ENCODE data around the gene PARD3B. TPM values are rescaled to one million over a fixed set of nuclear protein-coding genes. Genes with fewer than 3 reads are reported as not detected.

PARD3B gene
- total and polyA plus RNA-seq, 2 of the 4 experiments (the other 2 are of a cell fraction): 3.3 to 15.6 TPM

GRCh38 chr2:204655101-204655500, 109.8 kb downstream of the PARD3B start:
- DNase-seq: peak; percentile 77
- in situ Hi-C loops (cut with MboI; ENCODE audit: low sequenced_read_pairs): no loop called here

More at GRCh38 chr2:204655101-204655500, 109.8 kb downstream of the PARD3B start:
- Histone ChIP-seq H2BK5ac (ENCODE audit: low read depth, low read length, poor library complexity, severe bottlenecking) (peak overlapping the region; percentile 83), H2AK9ac (replicated peaks; ENCODE audit: low read depth, low read length, poor library complexity) (no peak overlapping the region), H3K4me3 (ENCODE audit: insufficient read depth, low read depth, low read length) (no peak overlapping the region; the same call in 1 of the 2 replicates), H4K20me1 (ENCODE audit: insufficient read depth, low read length) (no peaks in the 10 kb centered on the region), H3K23ac (ENCODE audit: low read depth, low read length) (peak overlapping the region; percentile 74), H2AK5ac (ENCODE audit: low read depth, low read length) (no peak overlapping the region; the same call in 1 of the 2 replicates), H3K9me1 (ENCODE audit: insufficient read depth, low read length) (peaks cover 6% of the 10 kb centered on the region; the same call in 1 of the 2 replicates), H3K9ac (ENCODE audit: low read depth, low read length) (peak overlapping the region; percentile 60; the same call in 1 of the 2 replicates), H4K8ac (ENCODE audit: low read depth in 2 of 2, low read length in 2 of 2) (peak overlapping the region in 1 of 2 experiments; percentile 31; a peak in 2 of 4 replicates), H3K4me1 (ENCODE audit: control insufficient read depth, insufficient read depth, low read length) (peaks cover 14% of the 10 kb centered on the region), H2AFZ (replicated peaks; ENCODE audit: low read length, poor library complexity) (no peak overlapping the region), H2BK20ac (ENCODE audit: low read depth, low read length) (peak overlapping the region; percentile 56; the same call in 1 of the 2 replicates), H3K27ac (ENCODE audit: insufficient read depth, low read length) (peak overlapping the region; percentile 76; the same call in 1 of the 2 replicates), H4K5ac (ENCODE audit: low read depth, low read length) (peak overlapping the region; percentile 89), H3K4me2 (ENCODE audit: low read depth, low read length) (peak overlapping the region; percentile 96), H2BK15ac (ENCODE audit: low read depth, low read length) (no peak overlapping the region), H3K4ac (ENCODE audit: low read depth, low read length) (peak overlapping the region; percentile 70), H3K18ac (ENCODE audit: low read depth, low read length) (peak overlapping the region; percentile 95), H2BK120ac (ENCODE audit: low read depth, low read length) (peak overlapping the region; percentile 62), H3K9me3 (ENCODE audit: control insufficient read depth, insufficient read depth, low read length) (peaks cover 9% of the 10 kb centered on the region; the same call in 1 of the 2 replicates), H3K56ac (ENCODE audit: extremely low read depth, insufficient read depth, low read length) (peak overlapping the region; percentile 64; the same call in 1 of the 2 replicates), H3K27me3 (ENCODE audit: control insufficient read depth, insufficient read depth, low read length) (no peaks in the 10 kb centered on the region), H3K36me3 (ENCODE audit: control insufficient read depth, insufficient read depth, low read length) (no peaks in the 10 kb centered on the region), H4K91ac (ENCODE audit: insufficient read depth, low read depth, low read length) (no peak overlapping the region), H3K79me1 (ENCODE audit: low read depth in 1 of 2, low read length in 2 of 2) (peaks cover 5 to 44% of the 10 kb centered on the region in 2 experiments), H3K14ac (replicated peaks; ENCODE audit: low read depth, low read length) (peak overlapping the region; percentile 80; the same call in 1 of the 2 replicates)
- peak; percentile 85 for ATAC-seq (ENCODE audit: low read depth)
- WGBS, 2 experiments (ENCODE audit: extremely low coverage in 2 of 2, insufficient read length in 1 of 2): no CpG with 5 or more reads among the region's 2 CpGs
- dilution Hi-C loops (cut with HindIII; ENCODE audit: low sequenced_read_pairs, unreplicated experiment) (no loop called here), intact Hi-C loops (cut with micrococcal nuclease) (no loop called here)
- ChIA-PET POLR2A (ENCODE audit: unreplicated experiment) (no interaction called here), CTCF (interaction anchor here (1.0 to 1.3 kb wide), 2 partner anchors 9 to 37 kb away, joined by 4 read pairs; no protein-coding TSS in a partner anchor)
- TF ChIP-seq USF2 (IDR thresholded peaks at IDR 0.05; ENCODE audit: low read depth, low read length) (peak; percentile 66; the same call in 1 of the 2 replicates), CEBPB (IDR thresholded peaks at IDR 0.05; ENCODE audit: low read depth, low read length) (peak; percentile 97), MAZ (IDR thresholded peaks at IDR 0.05; ENCODE audit: borderline replicate concordance, low read depth, low read length) (no peak)
- no TSS peak for BruUV-seq (replicated peaks)
